GM12872 (cell line): ENCODE data around the gene ARMC5.

Source experiments
- CTCF ChIP-seq: IDR thresholded peaks from 3 replicates; pipeline ENCODE4 v1.5.1; 2011; ENCODE audit warnings: low read depth, mild to moderate bottlenecking, low read length, moderate library complexity; ENCODE audit not compliant: insufficient read depth

ARMC5 gene

GRCh38 chr16:31474173-31474714 is 14.9 kb downstream of the ARMC5 start:
- TF ChIP-seq CTCF = no peak

- TF ChIP-seq CTCF = no peak
Measured at GRCh38 chr16:31474773-31475738, 15.8 kb downstream of the ARMC5 start.

- no peak for TF ChIP-seq CTCF
Measured at GRCh38 chr16:31475946-31476302, 16.6 kb downstream of the ARMC5 start.

- TF ChIP-seq CTCF = no peak
Measured at GRCh38 chr16:31476303-31477219, 17.3 kb downstream of the ARMC5 start.

GRCh38 chr16:31477220-31478216 is 18.2 kb downstream of the ARMC5 start:
- no peak for TF ChIP-seq CTCF

- TF ChIP-seq CTCF = no peak
Measured at GRCh38 chr16:31478956-31479355, 19.7 kb downstream of the ARMC5 start.
